Keratinocyte (primary cell): ENCODE measurements around the gene MFNG. TPM values are rescaled to one million over a fixed set of nuclear protein-coding genes. Genes with fewer than 3 reads are reported as not detected.

Experiments used
- DNase-seq: peaks from one replicate; pipeline ENCODE4 v3.0.0-alpha.2; 2011; ENCODE audit warnings: low read depth, missing footprints, low spot score
- FAIRE-seq: peaks from 2 replicates; lab custom pipeline; 2011; peaks lifted over from hg19 to GRCh38; lab: Jason Lieb, UNC
- H2AFZ ChIP-seq: 2 replicates; pipeline ENCODE4 v1.6.0; 2012; ENCODE audit warnings: low read length, control low read depth, inconsistent platforms; ENCODE audit not compliant: control insufficient read depth
- H3K27ac ChIP-seq: 2 replicates; pipeline ENCODE4 v1.5.1; 2011; ENCODE audit warnings: low read length; ENCODE audit not compliant: control insufficient read depth, insufficient read depth
- H3K27me3 ChIP-seq: 3 replicates; pipeline ENCODE4 v1.6.0; 2011; ENCODE audit warnings: low read length; ENCODE audit not compliant: control insufficient read depth, insufficient read depth; ENCODE audit errors: extremely low read depth
- H3K36me3 ChIP-seq, 2 experiments: 2 replicates in 1 of 2; 3 replicates in 1 of 2; pipeline ENCODE4 v1.5.1; 2011; ENCODE audit warnings: low read length in 2 of 2, mild to moderate bottlenecking in 1 of 2; ENCODE audit not compliant: control insufficient read depth in 2 of 2, insufficient read depth in 2 of 2; ENCODE audit errors: extremely low read depth in 1 of 2
- H3K4me1 ChIP-seq: 3 replicates; pipeline ENCODE4 v1.5.1; 2011; ENCODE audit warnings: low read length; ENCODE audit not compliant: control insufficient read depth, insufficient read depth; ENCODE audit errors: extremely low read depth
- H3K4me2 ChIP-seq: 3 replicates; pipeline ENCODE4 v1.6.0; 2011; ENCODE audit warnings: low read depth, low read length; ENCODE audit not compliant: control insufficient read depth, insufficient read depth; ENCODE audit errors: extremely low read depth
- H3K4me3 ChIP-seq, 3 experiments: fragments of 200-600 bp in 1 of 3; sonication (generic) in 1 of 3; 2 replicates in 2 of 3; 3 replicates in 1 of 3; pipeline ENCODE4 v1.5.1; 2011 to 2016; ENCODE audit warnings: low read length in 3 of 3, mild to moderate bottlenecking in 3 of 3, control low read depth in 2 of 3, inconsistent platforms in 1 of 3, low read depth in 1 of 3, mixed read lengths in 1 of 3, mixed run types in 1 of 3, moderate library complexity in 1 of 3; ENCODE audit not compliant: control insufficient read depth in 2 of 3, insufficient read depth in 2 of 3; ENCODE audit errors: extremely low read depth in 1 of 3
- H3K79me2 ChIP-seq: 2 replicates; pipeline ENCODE4 v1.6.0; 2012; ENCODE audit warnings: low read length; ENCODE audit not compliant: control insufficient read depth, insufficient read depth
- H3K9ac ChIP-seq: 3 replicates; pipeline ENCODE4 v1.6.0; 2011; ENCODE audit warnings: low read length; ENCODE audit not compliant: control insufficient read depth, insufficient read depth; ENCODE audit errors: extremely low read depth
- H3K9me1 ChIP-seq: 3 replicates; pipeline ENCODE4 v1.6.0; 2011; ENCODE audit warnings: low read length; ENCODE audit not compliant: control insufficient read depth, insufficient read depth; ENCODE audit errors: extremely low read depth
- H3K9me3 ChIP-seq: 2 replicates; pipeline ENCODE4 v1.5.1; 2012; ENCODE audit warnings: low read depth, low read length; ENCODE audit not compliant: control insufficient read depth
- H4K20me1 ChIP-seq: 3 replicates; pipeline ENCODE4 v1.6.0; 2011; ENCODE audit warnings: low read length; ENCODE audit not compliant: control insufficient read depth, insufficient read depth; ENCODE audit errors: extremely low read depth
- EZH2 ChIP-seq: IDR thresholded peaks from one replicate; pipeline ENCODE4 v1.6.1; 2012; ENCODE audit warnings: inconsistent platforms, mild to moderate bottlenecking, low read length, moderate library complexity
- dilution Hi-C: fragments of 300-500 bp; cut with MboI; formaldehyde crosslinking; loops from one replicate; pipeline ENCODE4 v1.7.0; 2020; ENCODE audit warnings: low sequenced_read_pairs; ENCODE audit not compliant: extremely low pct_ligation_motif_present
- polyA plus RNA-seq, 5 experiments: library from polyadenylated mRNA; depleted of rRNA in 3 of 5; stranded (reverse) in 3 of 5; stranded (forward) in 1 of 5; unstranded in 1 of 5; fragments of >200 nt; gene quantifications; 1 replicate in 1 of 5; 2 replicates in 3 of 5; 3 replicates in 1 of 5; pipeline versions ENCODE4 v1.2.1 to v1.2.3, GENCODE V29; 2011 to 2012; ENCODE audit warnings: missing spikeins in 2 of 5, low read depth in 1 of 5, low replicate concordance in 1 of 5
- TF ChIP-seq, protein P1 (sequence below), 3 experiments: IDR thresholded peaks in 1 of 3; conservative IDR thresholded peaks in 1 of 3; optimal IDR thresholded peaks in 1 of 3; 2 replicates in 2 of 3; 3 replicates in 1 of 3; pipeline versions ENCODE3 to v1.5.1; 2011; ENCODE audit warnings: low read length in 3 of 3, mild to moderate bottlenecking in 3 of 3, moderate library complexity in 2 of 3, control low read depth in 1 of 3, inconsistent platforms in 1 of 3; ENCODE audit not compliant: insufficient read depth in 2 of 3; ENCODE audit errors: extremely low read depth in 1 of 3

MFNG gene
- polyA plus RNA-seq, 1 donor (not counting 4 experiments of a cell fraction or from before 2014, with no cell fraction given), result 5.9 TPM

DNA sequence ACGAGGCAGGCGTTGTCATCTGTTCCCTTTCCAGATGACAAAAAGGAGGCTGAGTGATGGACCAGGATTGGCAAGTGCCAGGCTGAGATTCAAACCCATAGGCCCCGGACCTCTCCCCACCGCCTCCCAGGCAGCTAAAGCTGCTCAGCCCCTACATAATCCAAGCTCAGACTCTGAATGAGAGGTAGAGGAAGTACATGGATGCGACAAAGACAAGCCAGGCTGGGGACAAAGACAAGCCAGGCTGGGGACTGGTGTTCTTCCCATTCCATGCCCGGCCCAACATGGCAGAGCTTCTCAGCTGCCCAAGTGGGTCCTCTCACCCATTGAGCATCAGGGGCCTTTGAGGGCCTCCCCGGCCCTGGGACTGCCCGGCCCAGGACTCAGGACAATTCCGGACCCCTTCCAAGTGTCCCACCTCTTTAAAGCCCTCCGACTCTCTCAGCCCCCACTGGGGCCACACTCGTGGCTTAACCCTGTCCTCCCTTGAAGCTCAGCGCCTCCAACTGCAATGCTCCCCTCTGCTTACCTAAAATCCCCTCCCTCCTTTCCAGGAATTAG lies 4.8 kb downstream of the MFNG start:
- dilution Hi-C loops, result no loop called here
- peaks cover 5% of the 10 kb centered on the region for H4K20me1 ChIP-seq
- H3K4me1 ChIP-seq, result peaks cover under 1% of the 10 kb centered on the region
- no peak overlapping the region for H3K4me2 ChIP-seq
- no peaks in the 10 kb centered on the region for H3K9me1 ChIP-seq
- H3K9me3 ChIP-seq, result no peaks in the 10 kb centered on the region
- peaks cover 13 to 38% of the 10 kb centered on the region in 2 experiments for H3K36me3 ChIP-seq
- H3K9ac ChIP-seq, result no peak overlapping the region
- no peak overlapping the region for H3K4me3 ChIP-seq
- H3K27ac ChIP-seq, result no peak overlapping the region
- no peaks in the 10 kb centered on the region for H3K79me2 ChIP-seq
- H2AFZ ChIP-seq, result no peak overlapping the region
- no peaks in the 10 kb centered on the region for H3K27me3 ChIP-seq
- DNase-seq (no peak), FAIRE-seq (no peak)
- TF ChIP-seq, protein P1, sequence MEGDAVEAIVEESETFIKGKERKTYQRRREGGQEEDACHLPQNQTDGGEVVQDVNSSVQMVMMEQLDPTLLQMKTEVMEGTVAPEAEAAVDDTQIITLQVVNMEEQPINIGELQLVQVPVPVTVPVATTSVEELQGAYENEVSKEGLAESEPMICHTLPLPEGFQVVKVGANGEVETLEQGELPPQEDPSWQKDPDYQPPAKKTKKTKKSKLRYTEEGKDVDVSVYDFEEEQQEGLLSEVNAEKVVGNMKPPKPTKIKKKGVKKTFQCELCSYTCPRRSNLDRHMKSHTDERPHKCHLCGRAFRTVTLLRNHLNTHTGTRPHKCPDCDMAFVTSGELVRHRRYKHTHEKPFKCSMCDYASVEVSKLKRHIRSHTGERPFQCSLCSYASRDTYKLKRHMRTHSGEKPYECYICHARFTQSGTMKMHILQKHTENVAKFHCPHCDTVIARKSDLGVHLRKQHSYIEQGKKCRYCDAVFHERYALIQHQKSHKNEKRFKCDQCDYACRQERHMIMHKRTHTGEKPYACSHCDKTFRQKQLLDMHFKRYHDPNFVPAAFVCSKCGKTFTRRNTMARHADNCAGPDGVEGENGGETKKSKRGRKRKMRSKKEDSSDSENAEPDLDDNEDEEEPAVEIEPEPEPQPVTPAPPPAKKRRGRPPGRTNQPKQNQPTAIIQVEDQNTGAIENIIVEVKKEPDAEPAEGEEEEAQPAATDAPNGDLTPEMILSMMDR (optimal IDR thresholded peaks at IDR 0.05 in 1 of 3, IDR thresholded peaks at IDR 0.05 in 1 of 3, conservative IDR thresholded peaks at IDR 0.05 in 1 of 3; ENCODE audit: extremely low read depth in 1 of 3, insufficient read depth in 2 of 3, low read length in 3 of 3), result no peak
- TF ChIP-seq EZH2, result no peak

DNA sequence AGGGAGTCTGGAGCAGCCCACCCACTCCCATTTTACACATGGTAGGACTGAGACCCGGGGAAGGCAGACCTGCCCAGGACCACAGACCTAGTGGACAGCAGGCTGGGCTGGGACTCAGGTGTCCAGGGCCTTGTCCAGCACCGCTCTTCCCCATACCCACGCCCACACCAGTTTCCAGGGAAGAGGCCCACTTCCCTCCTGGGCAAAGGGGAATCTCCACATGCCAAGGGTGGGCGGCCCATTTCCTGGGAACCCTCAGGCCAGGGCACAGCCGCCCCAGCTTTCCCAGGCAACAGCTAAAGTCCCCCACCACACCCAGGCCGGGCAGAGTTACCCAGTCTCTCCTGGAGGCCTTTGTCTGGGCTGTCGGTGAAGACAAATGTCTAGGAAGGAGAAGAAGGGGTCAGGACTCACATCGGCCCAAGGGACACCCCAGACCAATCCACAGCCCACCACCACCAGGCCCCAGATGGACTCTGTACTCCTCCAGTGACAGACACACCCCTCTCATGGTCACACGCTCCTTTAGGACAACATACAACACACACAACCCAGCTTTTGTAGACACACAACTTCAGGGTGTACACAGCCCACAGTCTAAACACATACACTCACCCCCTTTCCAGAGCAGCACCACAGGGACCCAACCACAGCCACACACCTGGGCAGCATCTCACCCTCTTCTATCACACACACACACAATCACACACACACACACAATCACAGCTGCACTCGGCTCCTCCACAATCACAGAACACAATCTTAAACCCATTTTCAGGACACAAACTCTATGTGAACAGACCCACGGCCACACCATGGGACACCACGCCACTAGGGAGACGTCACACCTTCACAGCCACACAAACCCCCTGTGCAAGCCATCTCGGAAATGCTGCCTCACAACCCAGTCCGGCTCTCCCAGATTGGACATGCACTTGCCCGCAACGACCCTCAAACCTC lies 5.5 kb downstream of the MFNG start:
- Histone ChIP-seq H3K79me2 (no peaks in the 10 kb centered on the region), H3K9me1 (no peaks in the 10 kb centered on the region), H4K20me1 (no peaks in the 10 kb centered on the region), H3K4me3 (no peak overlapping the region), H3K9ac (no peak overlapping the region), H3K27me3 (no peaks in the 10 kb centered on the region), H3K4me2 (no peak overlapping the region), H3K4me1 (no peaks in the 10 kb centered on the region), H3K27ac (no peak overlapping the region), H2AFZ (no peak overlapping the region), H3K36me3 (peaks cover 16 to 37% of the 10 kb centered on the region in 2 experiments), H3K9me3 (no peaks in the 10 kb centered on the region)
- dilution Hi-C loops, result no loop called here
- FAIRE-seq (no peak), DNase-seq (no peak)
- TF ChIP-seq, protein P1 (optimal IDR thresholded peaks at IDR 0.05 in 1 of 3, IDR thresholded peaks at IDR 0.05 in 1 of 3, conservative IDR thresholded peaks at IDR 0.05 in 1 of 3; ENCODE audit: extremely low read depth in 1 of 3, insufficient read depth in 2 of 3, low read length in 3 of 3), result no peak
- no peak for TF ChIP-seq EZH2
